ENCODE results near the gene DKK3.
"Not testable (repeated sequence)": the region's sequence is repeated elsewhere in the genome, so short reads cannot be mapped to it uniquely, and the experiment has no call there.

DKK3 gene

DNA sequence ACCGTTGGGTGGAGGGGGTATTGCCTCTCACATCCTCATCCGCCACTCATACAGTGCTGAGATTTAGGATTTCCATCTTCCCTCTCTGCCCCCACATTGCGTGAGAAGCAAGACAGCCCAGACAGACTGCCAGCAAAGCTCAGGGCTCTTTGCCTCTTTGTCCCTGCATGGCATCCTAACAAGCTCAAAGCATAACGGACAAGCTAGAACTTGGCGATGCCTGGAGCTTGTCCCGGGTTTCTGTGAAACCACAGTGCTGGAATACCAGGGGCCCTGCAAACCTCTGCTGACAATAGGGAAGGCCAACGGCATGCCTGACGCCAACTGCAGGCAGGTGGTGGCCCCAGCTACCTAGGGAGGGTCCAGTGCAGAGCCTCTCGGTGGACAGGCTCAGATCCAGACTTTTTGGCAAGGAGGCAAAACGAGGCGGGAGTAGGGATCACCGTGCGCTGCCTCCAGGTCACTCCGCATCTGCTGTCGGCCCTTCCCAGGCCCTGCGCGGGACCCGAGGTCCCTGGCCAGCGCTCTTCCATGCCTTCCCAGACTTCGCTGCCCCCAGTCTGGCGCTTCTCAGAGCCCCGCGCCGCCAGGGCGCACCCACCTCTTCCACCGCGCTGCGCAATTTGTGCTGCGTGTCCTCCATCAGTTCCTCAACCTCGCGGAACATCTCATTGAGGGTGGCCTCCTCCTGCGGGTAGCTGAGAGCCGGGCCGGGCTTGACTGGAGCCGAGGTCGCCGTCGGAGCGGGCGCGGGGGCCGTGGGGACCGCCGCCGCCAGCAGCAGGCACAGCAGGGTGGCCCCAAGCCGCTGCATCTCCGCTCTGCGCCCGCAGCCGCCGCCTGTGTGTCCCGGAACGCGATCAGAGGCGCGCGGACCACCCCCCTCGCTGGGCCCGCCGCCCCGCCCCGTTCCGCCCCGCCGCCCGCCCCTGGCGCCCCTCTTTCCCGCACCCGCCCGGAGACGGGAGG lies at the start of gene DKK3:
DKK3 (minus strand) TSS at position 858 of the 969 bp plus-strand sequence; CDS start at position 814, 44 bp downstream.
- peak; percentile 13 for DNase-seq

DNA sequence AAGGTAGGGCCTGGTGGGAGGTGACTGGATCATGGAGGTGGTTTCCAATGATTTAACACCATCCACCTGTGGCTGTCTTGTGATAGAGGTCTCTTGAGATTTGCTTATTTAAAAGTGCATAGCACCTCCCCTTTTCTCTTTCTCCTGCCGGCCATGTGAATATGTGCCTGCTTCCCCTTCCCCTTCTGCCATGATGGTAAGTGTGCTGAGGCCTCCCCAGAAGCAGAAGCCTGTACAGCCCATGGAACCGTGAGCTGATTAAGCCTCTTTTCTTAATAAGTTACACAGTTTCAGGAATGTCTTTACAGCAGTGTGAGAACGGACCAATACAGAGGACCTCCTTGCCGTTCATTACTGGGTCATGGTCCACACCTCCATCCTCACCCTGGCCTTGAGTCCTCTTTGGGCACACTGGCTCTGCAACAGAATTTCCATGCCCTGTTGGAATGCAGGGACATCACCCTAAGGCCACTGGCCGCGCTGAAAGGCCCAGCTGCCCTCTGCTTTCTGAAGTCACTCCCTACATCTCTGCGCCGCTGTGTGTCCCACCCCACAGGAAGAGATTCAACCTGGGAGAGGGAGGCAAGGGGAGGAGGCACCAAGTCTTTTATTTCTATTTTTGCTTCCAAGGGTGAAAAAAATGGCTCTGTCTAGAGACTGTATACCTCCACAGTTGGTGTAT lies 49.0 kb upstream of the DKK3 start:
- no peak for DNase-seq

DNA sequence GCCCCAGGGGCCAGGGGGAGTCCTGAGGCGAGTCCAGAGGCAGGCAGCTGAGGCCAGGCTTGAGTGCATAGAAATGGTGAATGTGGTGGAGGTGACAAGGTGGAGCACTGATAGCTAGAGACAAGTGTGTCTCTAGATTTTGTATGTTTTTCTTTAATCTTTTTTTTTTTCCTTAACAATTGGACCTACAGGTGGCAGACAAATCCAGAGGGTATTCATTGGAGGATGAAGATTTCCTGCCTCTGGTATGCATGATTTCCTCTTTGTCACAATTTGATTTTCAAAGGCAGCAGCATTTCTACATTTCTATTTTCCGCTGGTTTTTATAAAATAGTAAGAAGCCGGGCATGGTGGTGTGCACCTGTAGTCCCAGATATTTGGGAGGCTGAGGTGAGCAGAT lies 47.7 kb upstream of the DKK3 start:
- DNase-seq: no peak

DNA sequence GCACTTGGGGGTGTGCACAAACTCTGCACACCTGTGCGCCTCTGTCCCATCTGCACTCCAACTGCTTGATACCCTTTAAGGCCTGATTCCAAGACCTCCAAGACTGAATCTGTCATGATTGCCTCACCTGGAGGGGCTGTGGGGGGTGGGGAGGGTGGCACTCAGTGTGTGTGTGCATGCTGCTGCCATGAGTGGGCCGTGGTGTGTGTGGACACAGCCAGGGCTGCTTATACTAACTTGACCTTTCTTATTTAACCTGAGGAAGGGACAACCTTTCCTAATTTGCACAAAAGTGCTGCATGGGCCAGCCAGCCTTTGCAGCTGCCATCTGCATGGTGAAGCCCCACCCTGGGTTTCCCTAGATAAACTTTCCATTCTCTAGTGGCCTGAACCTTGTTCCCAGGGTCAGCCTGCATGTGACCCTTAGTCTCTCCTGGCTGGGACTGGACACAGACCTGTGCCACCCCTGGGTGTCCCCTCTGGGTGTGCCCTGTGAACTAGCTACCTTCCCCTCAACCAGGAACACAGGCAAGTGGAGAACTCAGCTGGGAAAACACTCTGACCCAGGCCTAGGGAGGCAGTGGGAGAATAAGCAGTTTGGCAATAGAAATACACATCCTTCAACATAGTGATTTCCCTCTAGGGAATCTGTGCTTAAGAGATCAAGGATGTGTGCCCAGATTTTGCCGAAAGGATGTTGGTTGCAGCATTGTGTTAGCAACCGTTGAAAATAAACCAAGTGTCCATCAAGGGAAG lies 45.4 kb upstream of the DKK3 start:
- DNase-seq: peak; percentile 12

DNA sequence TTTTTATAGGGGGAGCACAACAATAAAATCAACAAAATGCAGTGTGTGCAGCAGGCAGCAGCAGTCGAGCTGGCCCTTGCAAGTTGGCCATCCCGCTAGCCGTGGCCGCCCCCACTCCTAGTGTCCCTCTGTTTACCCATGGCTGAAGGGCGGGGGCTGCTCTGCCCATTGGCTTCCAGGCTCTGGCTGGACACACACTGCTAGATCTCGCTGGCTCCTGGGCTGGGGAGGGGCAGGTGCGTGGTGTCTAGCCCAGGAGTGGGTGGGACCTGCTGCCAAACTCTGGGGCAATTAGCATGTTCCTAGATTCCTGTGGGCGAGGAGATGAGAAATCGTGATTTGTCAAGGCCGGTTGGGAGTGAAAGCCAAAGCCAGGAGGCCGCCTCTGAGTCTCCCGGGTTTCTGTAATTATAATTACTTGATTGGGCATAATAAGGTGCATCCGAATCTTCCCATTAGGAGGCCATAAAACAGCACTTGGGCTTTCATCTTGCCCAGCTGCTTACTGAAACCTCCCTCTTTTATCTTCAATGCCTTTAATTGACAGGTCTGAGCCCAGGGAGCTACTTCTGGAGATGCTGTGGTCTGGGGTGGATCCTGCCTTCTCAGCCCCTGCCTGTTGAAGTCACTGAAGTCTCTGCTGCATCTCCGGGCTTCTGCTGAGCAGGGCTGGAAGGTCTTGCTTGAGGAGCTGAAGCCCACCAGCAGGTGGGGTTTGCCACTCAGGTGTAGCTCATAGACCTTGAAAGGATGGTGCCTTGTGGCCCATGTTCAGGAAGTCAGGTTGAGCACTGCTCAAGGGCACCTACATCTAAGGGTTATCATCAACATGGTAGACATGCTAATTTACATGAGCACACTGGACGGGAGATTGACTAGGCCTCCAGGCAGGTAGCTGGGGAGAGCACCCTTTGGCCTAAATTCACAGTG lies 44.5 kb upstream of the DKK3 start:
- DNase-seq: no peak

DNA sequence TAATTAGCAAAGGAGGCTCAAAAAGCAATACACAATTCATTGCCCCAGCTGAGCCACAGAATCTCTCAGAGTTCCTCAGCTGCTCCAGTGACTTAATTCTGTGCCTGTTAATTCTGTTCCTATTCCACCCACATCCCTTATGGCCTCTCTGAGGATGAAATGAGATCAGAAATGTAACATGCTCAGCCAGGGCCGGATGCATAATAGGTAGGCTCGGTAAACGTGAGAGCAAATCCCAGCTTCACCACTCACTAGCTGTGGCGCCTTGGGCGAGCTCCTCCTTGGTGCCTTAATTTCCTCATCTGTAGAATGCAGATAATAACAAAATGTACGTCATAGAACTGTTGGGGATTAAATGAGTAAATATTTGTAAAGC lies 42.8 kb upstream of the DKK3 start:
- peak; percentile 43 for DNase-seq

DNA sequence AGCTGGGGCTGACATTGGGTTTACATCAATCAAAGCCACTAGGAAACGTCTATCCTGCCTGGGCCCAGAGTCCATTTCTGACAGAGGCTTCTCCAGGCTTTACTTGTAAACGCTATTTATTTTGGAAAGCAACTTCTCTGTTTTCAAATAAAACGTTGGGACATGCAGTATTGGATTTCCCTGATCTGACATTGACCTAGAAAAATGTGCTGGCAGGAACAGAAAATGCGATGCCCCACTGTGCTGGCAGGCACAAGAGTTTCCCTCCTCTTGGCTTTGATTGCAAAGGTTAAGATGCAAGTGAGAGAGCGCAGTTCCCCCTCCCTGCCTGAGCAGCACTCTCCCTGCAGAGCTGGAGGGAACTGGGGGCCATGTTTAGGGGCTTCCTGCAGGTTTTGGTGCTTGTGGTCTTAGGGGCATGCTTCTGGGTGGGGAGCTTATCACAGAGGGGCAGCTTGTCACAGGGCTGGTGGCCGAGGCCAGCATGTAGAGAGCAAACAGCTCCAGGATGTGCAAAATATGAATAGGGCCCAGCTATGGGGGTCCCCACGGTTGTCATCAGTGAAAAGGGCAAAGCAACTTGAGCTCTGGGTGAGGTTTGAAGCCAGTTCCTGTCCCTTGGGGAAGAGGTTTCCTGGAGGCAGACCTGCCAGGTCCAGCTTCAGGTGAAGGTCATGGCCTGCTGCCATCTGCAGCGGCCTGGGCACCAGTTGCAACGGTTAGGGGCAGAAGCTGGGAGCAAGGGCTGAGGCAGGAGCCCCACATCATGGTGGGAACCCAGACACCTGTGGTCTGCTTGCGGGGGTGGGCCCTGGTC lies 42.3 kb upstream of the DKK3 start:
- peak; percentile 32 for DNase-seq

DNA sequence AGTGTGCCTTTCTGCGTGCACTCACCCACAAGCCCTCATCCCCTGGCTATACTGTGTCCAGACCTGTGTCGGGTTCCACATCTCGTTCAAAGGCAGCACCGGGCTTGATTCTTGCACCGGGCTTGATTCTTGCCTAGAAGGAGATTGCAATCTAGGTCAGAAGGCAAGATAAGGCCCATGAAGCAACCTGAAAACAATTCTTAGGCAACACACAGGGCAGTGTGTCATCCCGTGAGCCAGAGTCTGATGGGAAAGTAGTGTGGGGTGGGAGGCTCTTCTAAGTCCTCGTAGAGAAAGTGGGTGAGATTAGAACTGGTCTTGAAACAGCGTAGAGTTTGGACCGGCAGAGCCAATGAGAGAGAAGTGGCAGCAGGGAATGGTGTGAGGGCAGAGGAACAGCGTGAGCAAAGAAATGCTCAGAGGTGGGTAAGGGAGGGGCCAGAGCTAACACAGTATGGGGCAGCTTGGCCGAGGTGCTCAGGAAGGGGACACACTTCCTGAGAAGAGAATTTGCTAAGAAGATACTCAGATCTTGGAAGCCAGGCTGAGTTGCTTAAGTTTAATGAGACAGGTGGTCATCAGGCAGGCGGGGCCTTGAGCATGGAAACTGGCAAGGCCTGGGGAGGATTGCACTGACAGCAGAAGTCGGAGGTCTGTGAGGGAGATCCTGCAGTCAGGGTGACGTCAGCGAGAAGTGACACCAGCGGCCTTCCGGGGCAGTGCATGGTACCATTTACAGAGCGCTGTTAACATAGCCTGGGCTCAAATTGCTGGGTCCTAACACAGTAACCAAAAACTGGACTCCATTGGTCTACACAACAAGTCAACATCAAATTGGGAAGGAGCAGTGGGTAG lies 40.7 kb upstream of the DKK3 start:
- no peak for DNase-seq

DNA sequence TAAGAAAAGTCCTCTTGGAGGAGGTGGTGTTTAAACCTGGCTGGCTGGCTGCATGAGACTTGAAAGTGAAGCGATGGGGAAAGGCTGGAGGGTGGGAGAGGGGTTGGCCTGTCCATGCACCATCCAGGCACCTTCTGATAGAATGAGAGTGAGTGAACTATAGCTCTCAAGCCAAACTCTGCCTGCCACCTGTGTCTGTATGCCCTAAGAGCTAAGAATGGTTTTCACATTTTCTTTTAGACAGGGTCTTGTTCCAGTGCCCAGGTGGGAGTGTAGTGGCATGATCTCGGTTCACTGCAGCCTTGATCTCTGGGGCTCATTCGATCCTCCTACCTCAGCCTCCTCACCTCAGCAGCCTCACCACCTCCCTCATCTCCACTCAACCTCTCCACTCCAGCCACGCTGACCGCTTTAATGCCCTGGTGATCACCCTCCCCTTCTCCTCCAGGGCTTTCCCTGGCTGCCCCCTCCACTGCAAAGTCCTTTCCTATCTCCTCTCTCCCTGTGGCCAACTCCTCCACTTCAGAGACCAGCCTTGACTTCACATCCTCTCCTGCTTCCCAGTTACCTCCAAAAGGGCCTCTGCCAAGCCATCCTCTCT lies 38.3 kb upstream of the DKK3 start:
- no peak for DNase-seq

DNA sequence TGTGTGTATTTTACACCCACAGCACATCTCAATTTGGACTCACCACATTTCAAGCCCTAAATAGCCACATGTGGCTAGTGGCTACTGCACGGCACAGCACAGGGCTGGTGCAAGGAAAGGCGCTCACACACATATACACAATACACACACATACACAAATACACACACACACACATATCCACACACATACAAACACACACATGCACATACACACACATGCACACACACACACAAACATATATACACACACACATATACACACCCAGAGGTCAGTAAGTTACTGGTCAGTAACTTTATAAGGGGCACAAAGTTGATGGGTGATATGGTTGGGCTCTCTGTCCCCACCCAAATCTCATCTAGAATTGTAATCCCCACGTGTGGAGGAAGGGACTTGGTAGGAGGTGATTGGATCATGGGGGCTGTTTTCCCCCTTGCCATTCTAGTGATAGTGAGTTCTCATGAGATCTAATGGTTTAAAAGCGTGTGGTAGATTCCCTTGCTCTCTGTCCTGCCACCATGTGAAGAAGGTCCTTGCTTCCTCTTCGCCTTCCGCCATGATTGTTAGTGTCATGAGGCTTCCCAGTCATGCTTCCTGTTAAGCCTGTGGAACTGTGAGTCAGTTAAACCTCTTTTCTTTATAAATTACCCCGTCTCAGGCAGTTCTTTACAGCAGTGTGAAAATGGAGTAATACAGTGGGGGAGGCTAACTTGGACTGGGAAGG lies 37.6 kb upstream of the DKK3 start:
- no peak for DNase-seq

DNA sequence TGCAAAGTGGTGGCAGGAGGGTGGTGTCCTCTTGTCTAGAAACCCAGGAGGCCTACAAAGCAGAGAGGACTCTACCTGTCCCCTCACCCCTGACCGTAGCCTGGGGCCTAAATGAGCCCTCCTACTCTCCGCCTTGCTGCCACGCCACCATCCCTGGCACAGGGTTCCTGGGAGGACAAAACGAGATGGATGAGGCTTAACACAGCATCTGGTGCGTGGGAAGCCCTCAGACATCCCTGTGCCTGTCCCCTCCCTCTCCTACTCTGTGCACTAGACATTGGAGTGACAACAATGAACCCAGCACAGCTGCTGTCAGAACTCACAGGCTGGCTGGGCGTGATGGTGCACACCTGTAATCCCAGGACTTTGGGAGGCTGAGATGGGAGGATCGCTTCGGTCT lies 36.4 kb upstream of the DKK3 start:
- DNase-seq: no peak

DNA sequence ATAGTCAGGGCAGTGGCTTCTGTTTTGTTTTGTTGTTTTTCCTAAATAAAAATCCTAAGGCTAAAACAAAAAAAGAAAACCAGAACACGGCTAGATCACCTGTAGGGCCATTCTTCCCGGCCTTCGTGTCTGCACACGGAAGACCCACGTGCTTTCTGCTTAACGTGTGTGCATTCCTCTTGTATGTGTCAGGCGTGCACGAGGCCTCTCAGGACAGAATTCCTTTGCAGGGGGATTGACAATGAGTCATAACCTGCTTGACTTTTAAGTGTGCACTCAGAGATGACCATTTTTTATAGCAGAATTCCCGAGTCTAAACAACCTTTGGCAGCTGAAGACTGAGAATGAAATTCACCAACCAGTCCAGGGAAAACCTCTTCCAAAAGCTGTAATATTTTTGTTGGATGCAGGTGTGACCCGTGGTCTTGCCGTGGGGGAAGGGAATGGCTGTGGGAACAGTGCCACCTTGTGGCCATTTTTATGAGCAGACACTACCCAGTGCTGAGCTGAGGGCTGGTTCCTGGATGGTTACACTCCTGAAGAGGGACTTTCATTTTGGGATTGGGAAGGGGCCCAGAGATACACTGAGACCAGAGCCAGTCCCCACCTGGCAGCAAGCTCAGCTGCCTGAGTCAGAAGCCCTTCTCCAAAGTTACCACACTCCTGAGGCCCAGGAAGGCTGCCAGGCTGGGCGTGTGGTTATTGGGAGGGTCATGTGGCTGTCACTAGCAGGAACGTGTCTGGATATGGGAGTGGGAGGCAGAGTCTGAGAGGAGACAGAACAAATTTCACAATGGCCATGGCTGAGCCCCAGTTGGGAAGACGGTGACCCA lies 35.7 kb upstream of the DKK3 start:
- DNase-seq: peak; percentile 63

DNA sequence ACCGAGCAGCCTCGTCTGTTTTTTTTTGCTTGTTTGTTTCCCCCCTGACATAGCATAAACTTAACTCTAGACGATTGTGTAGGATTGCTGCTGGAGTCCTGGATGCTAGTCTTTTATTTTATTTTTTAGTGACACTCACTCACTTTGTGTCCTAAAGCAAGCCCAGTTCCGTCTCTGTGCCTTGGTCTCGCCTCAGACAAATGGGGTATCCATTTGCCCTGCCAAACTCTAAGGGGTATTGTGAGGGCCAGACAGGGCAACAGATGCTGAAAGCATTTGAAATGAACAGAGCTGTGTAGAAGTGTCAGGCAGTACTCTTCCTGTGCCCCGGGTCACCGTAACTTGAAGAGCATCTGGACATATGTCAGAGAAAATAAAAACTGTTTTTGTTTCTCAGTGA lies 34.8 kb upstream of the DKK3 start:
- DNase-seq: no peak

DNA sequence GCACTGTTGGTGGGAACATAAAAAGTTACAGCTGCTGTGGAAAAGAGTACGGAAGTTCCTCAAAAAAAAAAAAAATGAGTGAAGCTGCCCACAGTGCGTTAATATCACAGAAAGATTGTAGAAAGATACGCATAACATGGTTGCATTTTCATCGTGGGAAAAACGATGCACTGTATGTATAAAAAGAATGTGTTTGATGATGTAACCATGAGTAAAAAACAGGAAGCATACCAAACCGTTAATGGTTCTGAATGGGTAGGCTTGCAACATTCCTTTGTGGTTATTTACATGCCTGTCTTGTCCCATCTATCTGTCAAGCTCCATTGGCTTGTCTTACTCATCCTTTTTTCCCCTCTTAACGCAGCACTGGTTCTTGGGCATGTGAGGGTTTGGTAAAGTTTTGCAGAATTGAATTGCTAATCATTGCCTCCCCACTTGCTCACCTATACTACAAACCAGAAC lies 33.8 kb upstream of the DKK3 start:
- no peak for DNase-seq

DNA sequence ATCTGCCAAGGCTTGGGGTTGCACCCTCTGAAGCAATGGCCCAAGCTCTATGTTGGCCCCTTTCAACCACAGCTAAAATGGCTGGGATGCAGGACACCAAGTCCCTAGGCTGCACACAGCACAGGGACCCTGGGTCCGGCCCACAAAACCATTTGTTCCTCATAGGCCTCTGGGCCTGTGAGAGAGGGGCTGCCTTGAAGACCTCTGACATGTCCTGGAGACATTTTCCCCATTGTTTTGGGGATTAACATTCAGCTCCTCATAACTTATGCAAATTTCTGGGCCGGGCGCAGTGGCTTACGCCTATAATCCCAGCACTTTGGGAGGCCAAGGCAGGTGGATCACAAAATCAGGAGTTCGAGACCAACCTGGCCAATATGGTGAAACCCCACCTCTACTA lies 32.3 kb upstream of the DKK3 start:
- DNase-seq: not testable (repeated sequence)

DNA sequence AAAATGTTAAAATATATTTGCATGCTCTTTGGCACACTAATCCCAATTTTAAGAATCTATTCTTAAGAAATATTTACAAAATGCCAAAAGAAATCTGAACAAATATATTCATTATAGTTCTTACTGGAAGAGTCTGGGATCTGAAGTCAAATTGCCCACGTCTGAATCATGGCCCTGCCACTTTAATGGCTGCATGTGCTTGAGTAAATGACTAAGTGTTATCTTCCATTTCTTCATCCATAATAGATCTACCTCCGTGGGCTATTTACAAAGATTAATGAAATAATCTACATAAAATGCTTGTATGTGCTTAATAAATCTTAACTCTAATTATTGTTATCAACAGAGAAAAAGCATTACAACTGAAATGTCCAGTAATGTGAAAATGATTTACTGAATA lies 24.5 kb upstream of the DKK3 start:
- no peak for DNase-seq

DNA sequence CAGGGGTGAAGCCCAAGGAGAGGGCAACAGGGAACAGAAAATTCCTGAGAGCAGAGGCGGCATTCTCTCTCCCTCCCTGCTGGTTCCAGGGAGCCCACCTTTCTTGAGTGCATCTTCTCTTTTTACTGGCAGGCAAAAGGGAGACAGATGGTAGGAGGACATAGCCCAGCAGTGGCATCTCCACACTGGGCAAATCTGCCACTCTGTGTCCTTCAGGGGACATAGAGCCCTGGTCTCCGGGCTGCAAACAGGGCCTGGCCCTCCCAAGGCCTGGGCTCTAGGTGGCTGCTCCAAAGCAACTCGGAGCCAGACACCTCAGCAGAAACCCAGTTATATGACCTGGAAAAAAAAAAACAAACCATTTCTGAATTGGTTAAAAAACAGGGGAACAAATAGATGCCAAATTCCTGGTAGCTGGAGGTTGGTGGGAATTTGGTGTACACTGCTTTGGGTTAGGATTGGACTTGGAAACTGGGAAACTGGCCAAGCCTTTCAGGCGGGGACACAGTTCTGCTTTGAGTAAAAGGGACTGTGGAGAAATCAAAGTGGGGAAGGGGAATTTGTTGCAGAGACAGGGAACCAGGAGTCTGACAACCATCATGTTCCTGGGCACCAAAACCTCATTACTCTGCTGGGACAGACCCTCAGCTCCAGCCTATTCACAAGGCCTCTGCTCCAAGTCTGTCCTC lies 23.6 kb upstream of the DKK3 start:
- DNase-seq: no peak
